MM.1S (cell line): ENCODE measurements around the gene CFB.
A peak's percentile ranks its signal among the peaks of the same experiment; 100 is the strongest.

Experiments used
- DNase-seq: peaks from one replicate; pipeline ENCODE4 v3.0.0-alpha.2; 2015
- H2AFZ ChIP-seq: fragments of 300-600 bp; sonication (generic); 2 replicates; pipeline ENCODE4 v1.6.0; 2016; ENCODE audit warnings: antibody characterized with exemption, low read length
- H3F3A ChIP-seq: fragments of 300-600 bp; sonication (generic); 2 replicates; pipeline ENCODE4 v1.6.1; 2016; ENCODE audit warnings: mild to moderate bottlenecking, antibody characterized with exemption, low read length, moderate library complexity, mixed read lengths; ENCODE audit not compliant: insufficient read depth
- H3K27ac ChIP-seq: fragments of 300-600 bp; sonication (generic); 2 replicates; pipeline ENCODE4 v1.5.1; 2016; ENCODE audit warnings: mild to moderate bottlenecking, low read length
- H3K27me3 ChIP-seq: fragments of 300-600 bp; sonication (generic); replicated peaks from 2 replicates; pipeline ENCODE4 v1.6.0; 2016; ENCODE audit warnings: low read length; ENCODE audit not compliant: insufficient read depth
- H3K36me3 ChIP-seq: fragments of 300-600 bp; sonication (generic); replicated peaks from 2 replicates; pipeline ENCODE4 v1.6.1; 2016; ENCODE audit warnings: mild to moderate bottlenecking, low read length, mixed read lengths; ENCODE audit not compliant: insufficient read depth
- H3K4me1 ChIP-seq: fragments of 300-600 bp; sonication (generic); 2 replicates; pipeline ENCODE4 v1.6.1; 2016; ENCODE audit warnings: low read length, mixed read lengths
- H3K4me2 ChIP-seq: fragments of 300-600 bp; sonication (generic); 2 replicates; pipeline ENCODE4 v1.6.0; 2016; ENCODE audit warnings: low read depth, low read length
- H3K4me3 ChIP-seq: fragments of 300-600 bp; sonication (generic); 2 replicates; pipeline ENCODE4 v1.5.1; 2016; ENCODE audit warnings: low read length, mixed read lengths
- H3K79me2 ChIP-seq: fragments of 300-600 bp; sonication (generic); 2 replicates; pipeline ENCODE4 v1.6.1; 2016; ENCODE audit warnings: mixed run types, low read length, mixed read lengths
- H3K9ac ChIP-seq: fragments of 300-600 bp; sonication (generic); 2 replicates; pipeline ENCODE4 v1.6.1; 2016; ENCODE audit warnings: low read length, mixed read lengths
- H3K9me2 ChIP-seq: fragments of 300-600 bp; sonication (generic); replicated peaks from 2 replicates; pipeline ENCODE4 v1.6.1; 2016; ENCODE audit warnings: mild to moderate bottlenecking, low read length, mixed read lengths; ENCODE audit not compliant: insufficient read depth
- H3K9me3 ChIP-seq: fragments of 300-600 bp; sonication (generic); replicated peaks from 2 replicates; pipeline ENCODE4 v1.6.1; 2016; ENCODE audit warnings: mild to moderate bottlenecking, low read length, mixed read lengths; ENCODE audit not compliant: insufficient read depth
- H4K20me1 ChIP-seq: fragments of 300-600 bp; sonication (generic); 2 replicates; pipeline ENCODE4 v1.6.1; 2016; ENCODE audit warnings: mild to moderate bottlenecking, low read length, moderate library complexity, mixed read lengths; ENCODE audit not compliant: insufficient read depth
- EZH2 ChIP-seq: fragments of 300-600 bp; sonication (generic); optimal IDR thresholded peaks from 2 replicates; pipeline ENCODE3; 2017; ENCODE audit warnings: low read depth, mild to moderate bottlenecking, antibody characterized with exemption, low read length, mixed read lengths
- EZH2phosphoT487 ChIP-seq: fragments of 300-600 bp; sonication (generic); IDR thresholded peaks from 2 replicates; pipeline ENCODE4 v1.6.1; 2018; ENCODE audit warnings: antibody characterized with exemption, low read length
- TF ChIP-seq, protein P1 (sequence below): fragments of 300-600 bp; sonication (generic); IDR thresholded peaks from 2 replicates; pipeline ENCODE4 v1.5.1; 2016; ENCODE audit warnings: antibody characterized with exemption, low read length, mixed read lengths

Gene CFB

DNA sequence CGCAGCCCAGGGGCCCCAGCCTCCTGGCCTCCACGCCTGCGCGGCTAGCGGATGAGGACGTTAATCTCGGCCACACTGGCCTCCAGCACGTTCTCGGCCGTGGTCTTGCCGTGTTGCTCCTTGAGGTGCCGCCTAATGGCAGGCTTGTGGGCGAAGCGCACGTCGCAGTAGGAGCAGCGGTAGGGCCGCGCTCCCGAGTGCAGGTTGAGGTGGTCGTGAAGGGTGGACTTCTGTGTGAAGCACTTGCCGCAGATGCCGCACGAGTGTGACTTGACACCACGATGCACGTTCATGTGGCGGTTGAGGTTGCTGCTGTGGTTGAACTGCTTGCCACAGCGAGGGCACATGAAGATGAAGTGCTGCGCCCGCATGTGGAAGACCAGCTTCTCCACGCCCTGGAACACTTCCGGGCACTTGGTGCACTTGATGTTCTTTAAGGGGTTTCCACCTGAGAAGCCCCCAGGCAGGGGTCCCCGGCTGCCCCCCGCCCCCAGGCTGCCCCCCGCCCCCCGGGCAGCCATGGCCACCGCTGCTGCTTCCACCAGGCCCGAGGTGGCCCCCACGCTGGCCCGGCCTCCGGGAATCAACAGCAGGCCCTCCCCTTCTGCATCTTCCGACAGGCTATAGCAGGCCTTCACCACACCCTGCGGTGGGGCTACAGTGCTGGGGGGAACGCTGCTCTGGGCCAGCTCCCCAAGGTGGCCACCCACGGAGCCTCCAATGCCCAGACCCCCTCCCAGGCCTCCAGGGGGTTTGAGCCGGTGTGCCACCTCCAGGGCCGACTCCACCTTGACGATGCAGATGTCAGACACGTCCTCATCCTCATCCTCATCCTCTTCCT, 45.8 kb upstream of the CFB start:
- Histone ChIP-seq H3K9ac (no peak overlapping the region), H3K4me1 (peaks cover 3% of the 10 kb centered on the region; the same call in 1 of the 2 replicates), H3F3A (peaks cover 26% of the 10 kb centered on the region), H3K4me3 (no peak overlapping the region), H3K36me3 (no peaks in the 10 kb centered on the region), H3K79me2 (peaks cover 22% of the 10 kb centered on the region), H3K27ac (no peak overlapping the region), H3K9me3 (no peaks in the 10 kb centered on the region), H4K20me1 (no peaks in the 10 kb centered on the region), H3K9me2 (no peaks in the 10 kb centered on the region), H3K4me2 (no peak overlapping the region), H3K27me3 (no peaks in the 10 kb centered on the region), H2AFZ (no peak overlapping the region)
- no peak for DNase-seq
- TF ChIP-seq EZH2phosphoT487 (no peak), EZH2 (no peak)
- TF ChIP-seq, protein P1, sequence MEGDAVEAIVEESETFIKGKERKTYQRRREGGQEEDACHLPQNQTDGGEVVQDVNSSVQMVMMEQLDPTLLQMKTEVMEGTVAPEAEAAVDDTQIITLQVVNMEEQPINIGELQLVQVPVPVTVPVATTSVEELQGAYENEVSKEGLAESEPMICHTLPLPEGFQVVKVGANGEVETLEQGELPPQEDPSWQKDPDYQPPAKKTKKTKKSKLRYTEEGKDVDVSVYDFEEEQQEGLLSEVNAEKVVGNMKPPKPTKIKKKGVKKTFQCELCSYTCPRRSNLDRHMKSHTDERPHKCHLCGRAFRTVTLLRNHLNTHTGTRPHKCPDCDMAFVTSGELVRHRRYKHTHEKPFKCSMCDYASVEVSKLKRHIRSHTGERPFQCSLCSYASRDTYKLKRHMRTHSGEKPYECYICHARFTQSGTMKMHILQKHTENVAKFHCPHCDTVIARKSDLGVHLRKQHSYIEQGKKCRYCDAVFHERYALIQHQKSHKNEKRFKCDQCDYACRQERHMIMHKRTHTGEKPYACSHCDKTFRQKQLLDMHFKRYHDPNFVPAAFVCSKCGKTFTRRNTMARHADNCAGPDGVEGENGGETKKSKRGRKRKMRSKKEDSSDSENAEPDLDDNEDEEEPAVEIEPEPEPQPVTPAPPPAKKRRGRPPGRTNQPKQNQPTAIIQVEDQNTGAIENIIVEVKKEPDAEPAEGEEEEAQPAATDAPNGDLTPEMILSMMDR: no peak

- peaks cover 3% of the 10 kb centered on the region; the same call in 1 of the 2 replicates for H3K4me1 ChIP-seq
- H3K9me3 ChIP-seq: no peaks in the 10 kb centered on the region
- peaks cover 22% of the 10 kb centered on the region for H3K79me2 ChIP-seq
- H3K27ac ChIP-seq: no peak overlapping the region
- H3K4me3 ChIP-seq: peak overlapping the region; percentile 68; the same call in 1 of the 2 replicates
- TF ChIP-seq, protein P1: no peak
- TF ChIP-seq EZH2 (no peak), EZH2phosphoT487 (no peak)
- H3K27me3 ChIP-seq: no peaks in the 10 kb centered on the region
- H3K9ac ChIP-seq: no peak overlapping the region
- no peaks in the 10 kb centered on the region for H3K9me2 ChIP-seq
- H3K4me2 ChIP-seq: peak overlapping the region; percentile 92
- H4K20me1 ChIP-seq: no peaks in the 10 kb centered on the region
- H2AFZ ChIP-seq: no peak overlapping the region
- H3F3A ChIP-seq: peaks cover 25% of the 10 kb centered on the region
- DNase-seq: no peak
- H3K36me3 ChIP-seq: no peaks in the 10 kb centered on the region
Measured at GRCh38 chr6:31900917-31901414, 44.9 kb upstream of the CFB start.

GRCh38 chr6:31901415-31901952, 44.4 kb upstream of the CFB start:
- Histone ChIP-seq H3K4me2 (peak overlapping the region; percentile 92), H3K9me2 (no peaks in the 10 kb centered on the region), H3K27ac (no peak overlapping the region), H3K27me3 (no peaks in the 10 kb centered on the region), H4K20me1 (no peaks in the 10 kb centered on the region), H3K9ac (peak overlapping the region; percentile 68; the same call in 1 of the 2 replicates), H3F3A (peaks cover 21% of the 10 kb centered on the region), H3K4me1 (peaks cover 3% of the 10 kb centered on the region; the same call in 1 of the 2 replicates), H3K4me3 (peak overlapping the region; percentile 68; the same call in 1 of the 2 replicates), H2AFZ (no peak overlapping the region), H3K36me3 (no peaks in the 10 kb centered on the region), H3K9me3 (no peaks in the 10 kb centered on the region), H3K79me2 (peaks cover 22% of the 10 kb centered on the region)
- peak; percentile 44 for DNase-seq
- TF ChIP-seq EZH2phosphoT487 (no peak), EZH2 (no peak)
- TF ChIP-seq, protein P1: no peak
